Measurements from ENCODE around the gene PPAN.

PPAN gene

DNA sequence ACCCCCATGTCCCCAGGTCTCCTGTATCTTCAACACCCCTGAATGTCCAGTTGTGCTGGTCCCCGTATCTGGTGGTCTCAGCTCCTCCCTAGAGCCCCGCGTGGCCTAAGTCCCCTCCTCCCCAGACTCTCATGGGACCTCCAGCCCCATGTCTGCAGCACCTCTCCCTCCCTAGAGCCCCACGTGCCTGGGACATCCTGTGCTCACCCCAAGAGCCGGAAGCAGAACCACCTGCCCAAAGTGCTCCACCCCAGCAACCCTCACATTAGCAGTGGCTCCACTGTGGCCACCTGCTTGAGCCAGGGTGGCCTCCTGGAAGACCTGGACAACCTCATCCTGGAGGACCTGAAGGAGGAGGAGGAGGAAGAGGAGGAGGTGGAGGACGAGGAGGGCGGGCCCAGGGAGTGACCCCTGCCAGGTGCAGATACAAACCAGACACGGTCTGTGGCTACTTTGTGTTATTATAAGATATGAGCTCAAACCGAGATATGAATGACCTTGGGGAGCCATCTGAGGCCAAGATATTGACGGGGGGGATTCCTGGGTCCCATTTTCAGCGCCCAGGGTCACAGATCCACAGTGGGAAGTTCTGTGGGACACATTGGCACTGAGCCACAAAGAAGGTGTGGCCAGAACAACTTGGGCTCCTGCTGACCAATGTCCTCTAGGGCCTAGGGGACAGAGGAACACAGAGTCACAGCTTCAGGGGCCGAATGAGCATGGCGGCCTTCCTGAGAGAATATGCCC, 14.1 kb upstream of the PPAN start:
- in situ Hi-C loops (cut with MboI; ENCODE audit: low sequenced_read_pairs), result no loop called here

DNA sequence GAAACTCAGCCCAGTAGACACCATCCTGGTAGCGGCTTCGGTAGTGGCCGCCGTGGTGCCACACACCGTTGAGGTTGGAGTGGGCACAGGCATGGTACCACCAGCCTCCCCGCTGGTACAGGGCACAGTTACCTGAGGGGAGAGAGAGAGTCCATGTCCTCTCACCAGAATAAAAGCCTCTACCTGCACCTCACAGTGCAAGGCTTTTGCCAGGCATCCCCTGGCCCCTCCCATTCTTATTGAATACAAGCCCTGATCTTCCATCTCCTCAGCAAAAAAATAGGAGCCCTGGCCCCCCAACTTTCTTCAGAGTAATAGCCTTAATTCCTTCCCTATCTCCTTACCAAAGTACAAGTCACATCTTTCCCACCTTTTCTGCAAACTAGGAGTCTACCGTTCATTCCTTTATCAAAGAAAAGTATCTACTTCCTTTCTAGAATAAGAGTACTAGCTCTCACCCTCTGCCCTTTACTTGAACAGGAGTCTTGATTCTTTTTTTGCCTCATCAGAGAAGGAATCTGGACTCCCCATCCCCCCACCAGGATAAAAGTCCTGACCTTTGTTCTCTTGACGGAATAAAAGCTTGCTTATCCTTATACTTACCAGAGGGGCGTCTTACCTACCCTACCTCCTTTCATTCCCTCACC, 13.4 kb upstream of the PPAN start:
- in situ Hi-C loops (cut with MboI; ENCODE audit: low sequenced_read_pairs), result no loop called here

DNA sequence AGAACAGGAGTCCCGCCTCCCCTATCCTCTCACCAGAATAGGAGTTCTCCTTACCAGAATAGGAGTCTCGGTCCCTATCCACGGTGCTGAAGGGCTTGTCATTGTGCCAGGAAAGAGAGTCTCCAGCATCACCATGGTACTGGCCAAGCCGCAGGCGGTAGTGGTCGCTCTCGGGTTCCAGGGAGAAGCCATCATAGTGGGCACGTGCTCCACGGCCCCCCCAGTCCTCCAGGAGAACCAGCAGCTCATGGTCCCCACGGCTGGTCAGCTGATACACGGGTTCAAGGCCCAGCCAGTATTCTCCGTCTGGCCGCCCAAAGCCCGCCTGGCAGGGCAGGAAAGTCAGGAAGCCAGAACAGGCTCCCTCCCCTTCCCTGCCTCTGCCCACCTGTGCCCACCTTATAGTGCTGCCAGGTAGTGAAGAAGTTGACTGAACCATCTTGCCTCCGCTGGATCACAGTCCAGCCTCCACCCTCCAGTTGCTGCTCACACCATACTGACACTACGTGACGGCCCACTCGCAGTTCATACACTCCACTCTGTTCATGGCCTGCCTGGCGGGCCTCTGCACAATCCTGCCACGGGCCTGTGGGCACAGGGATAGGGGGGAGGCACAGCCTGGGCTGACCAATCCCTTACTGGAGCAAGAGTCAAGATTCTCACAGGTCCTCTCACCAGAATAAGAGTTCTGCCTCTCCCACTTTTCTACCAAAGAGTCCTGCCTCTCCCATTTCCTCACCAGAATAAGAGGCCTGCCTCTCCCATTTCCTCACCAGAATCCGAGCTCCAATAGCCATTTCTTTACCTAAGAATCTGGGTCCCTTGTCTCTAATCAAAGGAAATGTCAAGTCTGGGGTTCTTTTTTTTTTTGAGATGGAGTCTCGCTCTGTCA, 12.6 kb upstream of the PPAN start:
- in situ Hi-C loops (cut with MboI; ENCODE audit: low sequenced_read_pairs), result no loop called here

DNA sequence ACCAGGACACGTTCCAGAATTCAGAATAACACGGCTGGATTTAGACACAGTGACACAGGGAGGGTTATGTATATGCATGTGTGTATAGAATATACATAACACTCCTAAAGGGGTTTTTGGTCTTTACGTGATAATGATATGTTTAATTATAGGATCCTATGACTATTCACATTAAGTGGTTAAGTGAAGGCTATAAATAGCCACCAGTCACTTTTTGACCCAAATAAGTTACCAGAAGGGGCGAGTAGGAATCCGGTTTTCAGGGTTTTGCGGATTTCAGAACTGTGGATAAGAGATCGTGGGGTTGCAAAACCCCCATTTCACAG, 10.6 kb upstream of the PPAN start:
- in situ Hi-C loops (cut with MboI; ENCODE audit: low sequenced_read_pairs), result no loop called here

DNA sequence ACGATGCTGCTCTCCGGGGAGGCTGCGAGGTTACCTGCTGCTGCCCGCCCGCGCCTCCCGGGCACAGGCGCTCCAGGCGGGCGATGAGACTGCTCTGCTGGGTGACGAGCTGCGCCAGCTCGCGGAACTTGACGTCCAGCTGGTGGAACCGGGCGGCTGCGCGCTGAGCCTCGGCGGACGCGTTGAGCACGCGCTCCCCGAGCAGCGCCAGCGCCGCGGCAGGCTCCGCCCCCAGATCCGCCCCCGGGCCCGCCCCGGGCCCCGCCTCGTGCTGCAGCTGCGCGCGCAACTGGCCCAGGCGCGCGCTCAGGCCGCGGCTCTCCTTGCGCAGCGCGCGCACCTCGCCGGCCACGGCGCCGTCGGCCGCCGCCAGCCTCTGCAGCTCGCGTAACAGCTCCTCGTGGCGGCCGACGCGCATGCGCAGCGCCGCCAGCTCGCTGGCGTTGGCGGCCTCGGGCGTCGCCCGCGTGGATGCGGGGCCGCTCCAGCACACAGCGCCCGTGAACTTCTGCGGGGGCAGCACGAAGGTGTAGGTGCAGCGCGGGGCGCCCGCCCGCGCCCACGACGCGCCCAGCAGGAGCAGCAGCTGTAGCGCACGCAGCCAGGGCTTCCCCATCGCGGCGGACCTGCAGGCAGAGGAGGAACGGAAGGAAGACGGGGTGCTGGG, 10.1 kb upstream of the PPAN start:
- in situ Hi-C loops (cut with MboI; ENCODE audit: low sequenced_read_pairs), result no loop called here

DNA sequence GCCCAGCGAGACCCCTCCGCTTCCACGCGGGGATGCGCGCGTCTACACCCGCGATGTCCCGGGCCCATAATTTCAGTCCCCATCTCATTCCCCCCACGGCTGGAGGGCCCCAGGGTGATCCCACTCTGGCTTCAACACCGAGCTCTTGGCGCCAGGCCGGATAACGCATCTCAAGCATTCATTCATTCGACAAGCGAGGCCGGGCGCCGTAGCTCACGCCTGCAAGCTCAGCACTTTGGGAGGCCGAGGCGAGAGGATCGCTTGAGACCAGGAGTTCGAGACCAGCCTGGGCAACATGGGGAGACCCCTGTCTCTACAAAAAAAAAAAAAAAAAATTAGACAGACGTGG, 9.6 kb upstream of the PPAN start:
- in situ Hi-C loops (cut with MboI; ENCODE audit: low sequenced_read_pairs), result no loop called here

DNA sequence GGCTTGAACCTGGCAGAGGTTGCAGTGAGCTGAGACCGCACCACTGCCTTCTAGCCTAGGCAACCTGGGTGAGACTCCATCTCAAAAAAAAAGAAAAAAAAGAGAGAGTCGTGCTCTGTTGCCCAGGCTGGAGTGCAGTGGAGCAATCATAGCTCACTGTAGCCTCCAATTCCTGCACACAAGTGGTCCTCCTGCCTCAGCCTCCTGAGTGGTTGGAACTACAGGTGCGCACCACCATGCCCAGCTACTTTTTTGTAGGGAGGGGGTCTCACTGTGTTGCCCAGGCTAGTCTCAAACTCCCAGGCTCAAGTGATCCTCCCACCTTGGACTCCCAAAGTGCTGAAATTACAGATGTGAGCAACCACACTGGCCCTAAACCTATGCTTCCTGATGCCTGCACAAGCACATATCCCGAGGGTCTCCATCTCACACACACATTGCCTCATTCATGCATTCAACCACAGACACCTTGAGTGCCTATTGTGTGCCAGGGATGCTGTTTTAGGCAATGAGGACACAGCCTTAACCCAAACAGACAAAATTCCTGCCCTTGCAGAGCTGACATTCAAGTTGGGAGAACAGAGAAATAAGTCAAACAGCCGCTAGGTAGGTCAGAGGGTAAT, 5.9 kb upstream of the PPAN start:
- in situ Hi-C loops (cut with MboI; ENCODE audit: low sequenced_read_pairs), result no loop called here

DNA sequence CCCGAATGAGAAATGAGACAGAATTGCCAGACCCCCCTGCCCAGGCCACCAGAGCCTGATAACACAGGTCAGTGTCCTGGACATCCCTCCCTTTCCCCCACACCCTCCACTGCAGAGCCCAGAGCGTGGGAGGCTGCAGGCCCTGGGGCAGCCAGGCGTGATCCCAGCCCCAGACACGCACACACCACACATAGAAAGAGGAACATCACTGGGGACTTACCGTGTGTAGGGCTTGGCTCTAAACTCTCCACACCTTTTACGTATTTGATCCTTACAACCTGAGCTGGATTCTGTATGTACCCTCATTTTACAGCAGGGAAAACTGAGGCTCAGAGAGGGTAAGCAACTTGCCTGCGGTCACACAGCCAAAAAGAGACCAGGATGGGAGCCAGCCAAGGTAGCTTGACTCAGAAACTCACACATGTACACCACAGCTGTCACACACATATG, 3.4 kb upstream of the PPAN start:
- in situ Hi-C loops (cut with MboI; ENCODE audit: low sequenced_read_pairs), result no loop called here

DNA sequence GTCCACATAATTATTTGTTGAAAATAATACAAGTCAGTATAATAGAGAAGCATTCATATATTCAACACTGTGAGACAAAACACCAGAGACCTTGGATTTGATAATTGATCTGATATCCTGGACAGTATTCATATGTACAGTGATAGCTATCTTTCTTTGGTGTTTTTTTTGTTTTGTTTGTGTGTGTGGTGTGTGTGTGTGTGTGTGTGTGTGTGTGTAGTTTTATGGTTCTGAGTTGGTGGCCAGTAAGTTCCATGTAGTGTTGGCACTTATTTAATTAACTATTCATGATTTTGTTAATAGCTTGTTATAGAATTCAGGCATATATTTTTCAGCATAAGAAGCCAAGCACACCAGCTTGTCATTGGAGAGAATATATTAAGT, 2.0 kb upstream of the PPAN start:
- in situ Hi-C loops (cut with MboI; ENCODE audit: low sequenced_read_pairs), result no loop called here

DNA sequence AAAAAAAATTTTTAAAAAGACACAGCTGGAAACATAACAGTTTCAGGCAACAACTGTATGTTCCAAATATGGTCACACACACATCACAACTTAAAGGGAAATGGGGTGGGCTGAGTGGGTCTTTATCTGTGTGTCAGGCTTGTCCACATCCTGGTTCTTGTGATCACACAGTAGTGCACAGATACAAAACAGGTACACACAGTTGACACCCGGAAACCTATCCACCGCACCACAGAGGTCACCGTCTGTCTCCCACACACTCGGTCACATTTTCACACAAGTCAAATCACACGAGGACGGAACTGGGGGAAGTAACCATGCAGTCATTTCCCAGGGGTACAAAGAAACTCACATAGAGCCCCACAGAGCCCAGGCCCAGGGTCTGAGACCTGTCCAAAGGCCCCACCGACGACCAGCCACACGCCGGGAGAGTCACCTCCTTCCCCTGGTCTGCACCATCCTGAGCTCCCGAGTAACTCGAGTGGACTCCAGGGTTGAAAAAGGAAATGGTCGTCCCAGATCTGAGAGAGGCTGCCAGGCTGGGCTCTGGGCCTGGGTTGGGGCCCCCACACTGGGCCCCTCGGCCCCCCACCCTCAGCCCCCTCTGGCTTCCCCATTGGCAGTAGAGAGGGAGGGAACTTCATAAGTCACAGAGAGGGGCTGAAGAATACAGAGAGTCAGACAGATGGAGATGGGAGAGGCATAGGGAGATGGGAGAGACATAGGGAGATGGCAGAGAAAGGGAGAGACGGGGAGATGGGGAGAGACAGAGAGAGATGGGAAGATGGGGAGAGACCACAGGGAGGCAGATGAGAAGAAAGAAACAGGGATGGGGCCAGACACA, 1.3 kb upstream of the PPAN start:
- in situ Hi-C loops (cut with MboI; ENCODE audit: low sequenced_read_pairs), result no loop called here

DNA sequence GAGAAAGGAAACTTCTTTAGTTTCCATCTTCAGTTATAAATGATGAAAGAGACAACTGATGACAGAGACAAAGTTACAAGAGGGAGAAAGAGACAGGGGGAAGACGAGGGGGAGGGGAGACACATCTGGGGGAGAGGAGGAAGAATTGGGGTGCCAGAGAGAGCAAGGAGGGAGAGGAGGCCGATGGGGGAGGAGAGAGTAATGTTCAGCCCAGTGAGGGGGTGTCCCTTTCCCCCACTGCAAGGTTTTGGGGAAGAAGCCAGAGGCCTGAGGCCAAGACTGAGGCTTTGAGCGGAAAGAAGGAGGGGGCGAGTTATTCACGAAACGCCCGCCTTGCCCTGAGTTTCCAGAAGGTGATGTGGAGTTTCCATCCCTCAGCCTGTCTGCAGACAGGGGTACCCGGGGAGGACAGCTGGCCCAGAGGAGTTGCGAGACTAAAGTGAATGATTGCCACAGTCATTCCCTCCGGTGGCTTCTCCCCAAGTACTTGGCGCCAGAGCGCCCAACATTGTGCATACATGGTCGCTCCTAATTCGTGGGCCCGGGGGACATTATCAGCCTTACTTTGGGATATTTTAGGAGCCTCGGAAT, 558 bp upstream of the PPAN start:
- in situ Hi-C loops (cut with MboI; ENCODE audit: low sequenced_read_pairs), result no loop called here

DNA sequence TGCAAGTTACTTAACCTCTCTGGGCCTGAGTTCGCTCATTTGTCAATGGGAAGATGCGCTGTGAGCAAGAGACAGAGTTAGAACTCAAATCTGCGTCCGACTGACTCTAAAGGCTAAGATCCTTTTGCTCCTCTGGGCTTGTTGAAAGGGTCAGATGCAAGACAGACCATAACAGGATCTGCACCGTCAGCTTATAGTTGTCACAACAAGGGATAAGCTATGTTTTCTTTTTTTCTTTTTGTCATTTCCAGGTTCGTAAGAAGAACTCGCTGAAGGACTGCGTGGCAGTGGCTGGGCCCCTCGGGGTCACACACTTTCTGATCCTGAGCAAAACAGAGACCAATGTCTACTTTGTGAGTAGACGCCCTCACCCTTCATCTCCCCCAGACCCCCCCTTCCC, 1.1 kb downstream of the PPAN start:
- in situ Hi-C loops (cut with MboI; ENCODE audit: low sequenced_read_pairs), result no loop called here

DNA sequence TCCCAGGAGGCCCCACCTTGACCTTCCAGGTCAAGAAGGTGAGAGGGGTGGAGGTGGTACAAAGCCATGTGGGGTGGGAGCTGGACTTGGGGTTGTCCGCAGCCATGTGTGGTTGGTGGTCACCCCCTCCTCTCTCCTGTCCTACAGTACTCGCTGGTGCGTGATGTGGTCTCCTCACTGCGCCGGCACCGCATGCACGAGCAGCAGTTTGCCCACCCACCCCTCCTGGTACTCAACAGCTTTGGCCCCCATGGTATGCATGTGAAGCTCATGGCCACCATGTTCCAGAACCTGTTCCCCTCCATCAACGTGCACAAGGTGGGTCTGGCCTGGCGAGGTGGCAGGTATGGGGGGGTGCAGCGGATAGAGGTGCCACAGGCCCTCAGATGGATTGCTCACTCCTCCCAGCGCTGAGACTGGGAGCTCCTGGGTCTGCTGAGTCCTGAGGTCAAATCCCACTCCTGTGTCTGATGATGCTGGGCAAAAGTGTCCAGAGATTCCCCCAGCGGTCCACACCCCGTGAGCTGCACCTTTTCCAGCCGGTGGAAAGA, 1.7 kb downstream of the PPAN start:
- in situ Hi-C loops (cut with MboI; ENCODE audit: low sequenced_read_pairs), result no loop called here

DNA sequence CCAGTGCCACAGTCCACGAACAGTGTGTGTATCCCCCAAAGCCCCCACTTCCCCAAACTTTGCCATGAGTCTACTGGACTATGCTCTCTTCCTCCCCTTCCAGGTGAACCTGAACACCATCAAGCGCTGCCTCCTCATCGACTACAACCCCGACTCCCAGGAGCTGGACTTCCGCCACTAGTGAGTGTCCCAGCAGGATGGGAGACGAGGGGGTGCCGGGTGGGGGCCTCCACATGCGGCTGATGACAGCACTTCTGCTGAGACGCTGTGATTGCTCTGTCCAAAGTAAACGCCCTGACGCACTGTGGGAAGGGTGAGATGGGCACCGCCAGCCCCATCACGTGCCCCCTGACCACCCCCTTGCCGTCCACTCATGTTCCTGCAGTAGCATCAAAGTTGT, 3.4 kb downstream of the PPAN start:
- in situ Hi-C loops (cut with MboI; ENCODE audit: low sequenced_read_pairs), result no loop called here

DNA sequence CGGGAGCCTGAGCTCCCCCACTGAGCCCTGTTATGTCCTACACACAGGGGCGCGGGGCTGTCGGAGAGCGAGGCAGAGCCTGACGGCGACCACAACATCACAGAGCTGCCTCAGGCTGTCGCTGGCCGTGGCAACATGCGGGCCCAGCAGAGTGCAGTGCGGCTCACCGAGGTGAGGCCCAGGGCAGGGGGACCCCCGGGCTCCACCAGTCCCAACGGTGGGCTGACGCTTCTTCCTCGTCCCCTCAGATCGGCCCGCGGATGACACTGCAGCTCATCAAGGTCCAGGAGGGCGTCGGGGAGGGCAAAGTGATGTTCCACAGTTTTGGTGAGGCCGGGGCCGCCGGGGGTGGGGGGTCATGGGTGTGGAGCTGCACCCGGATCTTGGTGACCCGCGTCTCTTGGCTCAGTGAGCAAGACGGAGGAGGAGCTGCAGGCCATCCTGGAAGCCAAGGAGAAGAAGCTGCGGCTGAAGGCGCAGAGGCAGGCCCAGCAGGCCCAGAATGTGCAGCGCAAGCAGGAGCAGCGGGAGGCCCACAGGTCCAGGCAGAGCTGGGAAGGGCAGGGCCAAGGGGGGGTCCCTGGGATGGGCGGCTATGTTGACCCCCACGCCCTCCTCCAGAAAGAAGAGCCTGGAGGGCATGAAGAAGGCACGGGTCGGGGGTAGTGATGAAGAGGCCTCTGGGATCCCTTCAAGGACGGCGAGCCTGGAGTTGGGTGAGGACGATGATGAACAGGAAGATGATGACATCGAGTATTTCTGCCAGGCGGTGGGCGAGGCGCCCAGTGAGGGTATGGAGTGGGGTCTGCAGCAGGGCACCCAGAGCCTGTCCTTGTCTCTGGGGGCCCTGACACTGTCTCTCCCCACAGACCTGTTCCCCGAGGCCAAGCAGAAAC, 4.2 kb downstream of the PPAN start:
- in situ Hi-C loops (cut with MboI; ENCODE audit: low sequenced_read_pairs), result no loop called here

DNA sequence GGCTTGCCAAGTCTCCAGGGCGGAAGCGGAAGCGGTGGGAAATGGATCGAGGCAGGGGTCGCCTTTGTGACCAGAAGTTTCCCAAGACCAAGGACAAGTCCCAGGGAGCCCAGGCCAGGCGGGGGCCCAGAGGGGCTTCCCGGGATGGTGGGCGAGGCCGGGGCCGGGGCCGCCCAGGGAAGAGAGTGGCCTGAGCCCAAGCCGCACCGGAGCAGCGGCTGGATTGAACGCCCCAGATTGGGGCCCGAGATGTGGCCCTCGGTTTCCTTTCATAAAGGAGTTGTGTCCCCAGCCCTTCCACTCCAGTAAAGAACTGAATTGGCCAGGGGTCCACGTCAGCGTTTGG, 4.8 kb downstream of the PPAN start:
- in situ Hi-C loops (cut with MboI; ENCODE audit: low sequenced_read_pairs), result no loop called here

DNA sequence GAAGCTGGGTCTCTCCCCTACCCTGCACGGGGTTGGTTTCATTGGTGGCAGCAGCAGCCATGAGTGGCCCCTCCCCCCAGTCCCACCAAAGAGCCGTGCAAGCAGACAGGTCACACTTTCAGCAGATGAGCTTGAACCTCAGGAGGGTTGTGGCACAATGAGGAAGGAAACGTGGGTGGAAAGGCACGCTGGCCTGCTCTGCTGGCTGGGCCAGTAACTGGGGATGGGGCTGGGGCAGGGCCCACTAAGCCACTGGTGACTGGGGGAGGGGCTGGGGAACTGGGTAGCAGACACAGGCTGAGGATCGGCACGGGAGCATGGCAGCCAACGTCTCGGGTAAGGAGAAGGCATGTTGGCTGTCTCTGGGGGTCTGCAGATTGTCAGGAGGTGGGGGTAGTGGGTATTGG, 5.2 kb downstream of the PPAN start, which contains the start of gene P2RY11:
TSS of gene P2RY11 (plus strand) at position 289 of the 407 bp plus-strand sequence. CDS start at position 318, 29 bp downstream.
- in situ Hi-C loops (cut with MboI; ENCODE audit: low sequenced_read_pairs), result no loop called here

DNA sequence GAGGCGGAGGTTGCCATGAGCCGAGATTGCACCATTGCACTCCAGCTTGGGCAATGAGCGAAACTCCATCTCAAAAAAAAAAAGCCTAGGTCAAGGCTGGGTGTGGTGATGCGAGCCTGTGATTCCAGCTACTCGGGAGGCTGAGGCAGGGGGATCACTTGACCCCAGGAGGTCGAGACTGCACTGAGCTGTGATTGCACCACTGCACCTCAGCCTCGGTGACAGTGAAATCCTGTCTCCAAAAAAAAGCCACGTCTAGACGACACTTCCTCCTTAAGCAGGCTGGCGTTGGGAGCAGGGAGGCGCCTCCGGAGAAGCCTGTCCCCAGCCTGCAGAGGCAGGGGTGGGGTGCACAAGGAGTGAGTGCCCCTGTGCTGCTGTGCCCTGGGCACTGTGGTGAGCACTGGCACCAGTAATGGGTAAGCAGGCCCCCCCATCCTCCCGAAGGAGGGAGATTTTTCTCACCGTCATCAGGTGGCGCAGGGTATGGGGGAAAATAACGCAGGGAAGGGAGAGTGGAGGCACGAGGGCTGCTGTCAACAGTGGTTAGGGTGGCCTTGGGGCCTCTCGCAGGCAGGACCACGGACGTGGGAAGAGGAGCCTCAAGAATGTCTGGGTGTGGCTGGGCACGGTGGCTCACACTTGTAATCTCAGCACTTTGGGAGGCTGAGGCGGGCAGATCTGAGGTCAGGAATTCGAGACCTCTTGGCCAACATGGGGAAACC, 6.0 kb downstream of the PPAN start:
- in situ Hi-C loops (cut with MboI; ENCODE audit: low sequenced_read_pairs), result no loop called here
